Measurements from ENCODE around the gene CCDC90B.
"Not testable (repeated sequence)": the region's sequence is repeated elsewhere in the genome, so short reads cannot be mapped to it uniquely, and the experiment has no call there.

The CCDC90B gene, protein sequence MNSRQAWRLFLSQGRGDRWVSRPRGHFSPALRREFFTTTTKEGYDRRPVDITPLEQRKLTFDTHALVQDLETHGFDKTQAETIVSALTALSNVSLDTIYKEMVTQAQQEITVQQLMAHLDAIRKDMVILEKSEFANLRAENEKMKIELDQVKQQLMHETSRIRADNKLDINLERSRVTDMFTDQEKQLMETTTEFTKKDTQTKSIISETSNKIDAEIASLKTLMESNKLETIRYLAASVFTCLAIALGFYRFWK

DNA sequence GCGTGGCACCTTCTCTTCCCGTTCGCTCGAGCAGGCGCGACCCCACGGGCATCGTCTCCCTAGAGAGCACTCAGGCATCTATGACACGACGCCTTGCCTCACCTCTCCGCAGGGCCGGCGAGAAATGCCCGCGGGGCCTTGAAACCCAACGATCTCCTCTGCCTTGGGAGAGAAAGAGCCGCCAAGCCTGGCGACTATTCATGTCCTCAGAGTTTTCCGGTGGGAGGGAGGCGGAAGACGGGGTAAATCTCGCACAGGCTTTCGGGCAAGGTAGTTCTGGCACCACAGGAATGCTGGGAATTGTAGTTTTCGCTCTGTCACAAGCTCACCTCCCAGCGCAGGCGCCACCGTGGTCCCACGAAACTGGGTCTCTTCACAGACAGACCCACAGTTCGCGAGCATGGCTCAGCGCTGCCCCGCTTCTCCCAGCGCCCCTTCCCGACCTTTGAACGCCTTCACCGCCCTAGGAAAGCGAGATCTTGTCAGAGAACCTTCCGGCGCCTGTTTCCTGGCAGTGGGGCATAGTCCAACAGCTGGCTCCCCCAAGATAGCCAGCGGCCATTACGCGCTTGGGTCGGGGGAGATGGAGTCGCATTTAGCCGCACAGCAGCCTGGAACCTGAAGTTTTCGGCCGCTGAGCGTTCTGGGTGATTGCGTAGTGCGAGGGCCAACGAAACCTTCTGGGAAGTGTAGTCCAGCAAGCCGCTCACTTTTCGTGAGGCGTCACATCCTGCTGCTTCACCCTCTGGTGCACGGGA is at the start of gene CCDC90B:
TSS of gene CCDC90B (minus strand) at position 597 of the 758 bp plus-strand sequence. CDS start at position 202, 395 bp downstream.
- H3K27me3 ChIP-seq (ENCODE audit: control insufficient read depth, insufficient read depth, low read length): no peaks in the 10 kb centered on the region
- peaks cover 18% of the 10 kb centered on the region; the same call in 1 of the 2 replicates for H3K4me1 ChIP-seq (ENCODE audit: control insufficient read depth, insufficient read depth, low read length)
- H3K4me3 ChIP-seq (ENCODE audit: low read depth, low read length): peak within 1 kb of the TSS; percentile 89
- H3K27ac ChIP-seq (ENCODE audit: low read depth, low read length): peak within 1 kb of the TSS; percentile 69
- no peaks in the 10 kb centered on the region for H3K9me3 ChIP-seq (ENCODE audit: control insufficient read depth, insufficient read depth, low read depth, low read length)
- peak within 1 kb of the TSS; percentile 87 for H3K9ac ChIP-seq (ENCODE audit: low read length)
- no peaks in the 10 kb centered on the region for H3K36me3 ChIP-seq (ENCODE audit: control insufficient read depth, insufficient read depth, low read length)

DNA sequence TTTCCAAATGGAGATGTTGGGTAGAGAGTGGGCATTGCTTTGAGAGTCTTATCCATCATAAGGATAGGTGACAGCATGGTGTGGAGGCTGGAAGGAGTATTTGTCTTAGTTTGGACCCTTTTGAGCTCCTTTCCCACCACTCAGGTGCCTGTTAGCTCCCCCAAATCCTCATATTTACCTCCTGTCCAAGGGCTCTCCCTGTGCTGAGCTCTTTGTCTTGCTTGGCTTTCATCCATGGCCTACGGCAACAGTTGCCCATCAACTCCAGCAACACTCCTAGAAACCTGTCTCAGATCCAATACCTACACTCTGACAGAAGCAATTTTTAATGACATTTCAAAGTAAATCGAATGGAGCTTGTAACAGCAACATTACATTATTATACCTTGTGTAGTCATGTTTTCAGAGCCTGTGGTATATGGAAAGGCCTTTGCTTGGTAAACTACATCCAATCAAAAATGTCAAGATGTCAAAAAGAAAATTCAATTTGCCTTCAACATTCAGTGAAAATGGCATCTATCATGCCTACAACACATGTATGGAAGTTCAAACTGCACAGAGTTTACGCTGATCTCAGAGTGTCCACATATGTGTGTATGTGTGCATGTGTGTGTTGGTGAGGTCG is 49.4 kb upstream of the CCDC90B start:
- H3K9ac ChIP-seq (ENCODE audit: low read length): no peak overlapping the region
- H3K36me3 ChIP-seq (ENCODE audit: control insufficient read depth, insufficient read depth, low read length): no peaks in the 10 kb centered on the region
- H3K4me1 ChIP-seq (ENCODE audit: control insufficient read depth, insufficient read depth, low read length): no peaks in the 10 kb centered on the region
- H3K4me3 ChIP-seq (ENCODE audit: low read depth, low read length): no peak overlapping the region
- H3K27ac ChIP-seq (ENCODE audit: low read depth, low read length): no peak overlapping the region
- no peaks in the 10 kb centered on the region for H3K27me3 ChIP-seq (ENCODE audit: control insufficient read depth, insufficient read depth, low read length)
- H3K9me3 ChIP-seq (ENCODE audit: control insufficient read depth, insufficient read depth, low read depth, low read length): no peaks in the 10 kb centered on the region

- Histone ChIP-seq H3K27me3 (ENCODE audit: control insufficient read depth, insufficient read depth, low read length) (no peaks in the 10 kb centered on the region), H3K9ac (ENCODE audit: low read length) (no peak overlapping the region), H3K4me3 (ENCODE audit: low read depth, low read length) (no peak overlapping the region), H3K36me3 (ENCODE audit: control insufficient read depth, insufficient read depth, low read length) (no peaks in the 10 kb centered on the region), H3K4me1 (ENCODE audit: control insufficient read depth, insufficient read depth, low read length) (no peaks in the 10 kb centered on the region), H3K9me3 (ENCODE audit: control insufficient read depth, insufficient read depth, low read depth, low read length) (0 out of 2 replicates have a peak, but pooled peaks cover 2% of the 10 kb centered on the region), H3K27ac (ENCODE audit: low read depth, low read length) (no peak overlapping the region)
Observed at GRCh38 chr11:83330303-83330702, 44.1 kb upstream of the CCDC90B start.

GRCh38 chr11:83326326-83326725 is 40.2 kb upstream of the CCDC90B start:
- 0 out of 2 replicates have a peak, but pooled peaks cover 2% of the 10 kb centered on the region for H3K9me3 ChIP-seq (ENCODE audit: control insufficient read depth, insufficient read depth, low read depth, low read length)
- no peak overlapping the region for H3K9ac ChIP-seq (ENCODE audit: low read length)
- no peak overlapping the region for H3K27ac ChIP-seq (ENCODE audit: low read depth, low read length)
- H3K27me3 ChIP-seq (ENCODE audit: control insufficient read depth, insufficient read depth, low read length): no peaks in the 10 kb centered on the region
- H3K4me3 ChIP-seq (ENCODE audit: low read depth, low read length): no peak overlapping the region
- no peaks in the 10 kb centered on the region for H3K4me1 ChIP-seq (ENCODE audit: control insufficient read depth, insufficient read depth, low read length)
- H3K36me3 ChIP-seq (ENCODE audit: control insufficient read depth, insufficient read depth, low read length): no peaks in the 10 kb centered on the region

GRCh38 chr11:83319346-83319745 is 33.2 kb upstream of the CCDC90B start:
- Histone ChIP-seq H3K9me3 (ENCODE audit: control insufficient read depth, insufficient read depth, low read depth, low read length) (peaks cover 8% of the 10 kb centered on the region), H3K36me3 (ENCODE audit: control insufficient read depth, insufficient read depth, low read length) (no peaks in the 10 kb centered on the region), H3K27me3 (ENCODE audit: control insufficient read depth, insufficient read depth, low read length) (no peaks in the 10 kb centered on the region), H3K4me3 (ENCODE audit: low read depth, low read length) (no peak overlapping the region), H3K27ac (ENCODE audit: low read depth, low read length) (no peak overlapping the region), H3K4me1 (ENCODE audit: control insufficient read depth, insufficient read depth, low read length) (no peaks in the 10 kb centered on the region), H3K9ac (ENCODE audit: low read length) (no peak overlapping the region)

DNA sequence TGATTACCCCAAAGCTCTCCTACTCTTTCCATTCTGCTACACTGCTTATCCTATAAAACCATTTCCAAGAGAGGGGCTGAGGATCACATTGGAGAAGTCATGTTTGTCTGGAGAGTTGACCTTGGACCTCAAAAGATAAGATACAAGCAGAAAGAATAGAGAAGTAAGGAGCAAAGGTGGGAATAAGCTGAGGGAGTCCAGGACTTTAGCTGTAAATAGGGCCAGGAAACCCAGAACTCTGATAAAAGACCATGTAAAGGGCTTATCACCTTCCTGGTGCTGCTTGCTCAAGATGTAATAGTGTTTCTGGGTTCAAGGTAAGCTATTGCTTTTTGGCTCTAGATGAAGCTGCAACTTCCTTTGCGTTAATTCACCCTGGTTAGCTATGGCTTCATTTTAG is 32.8 kb upstream of the CCDC90B start:
- Histone ChIP-seq H3K27me3 (ENCODE audit: control insufficient read depth, insufficient read depth, low read length) (no peaks in the 10 kb centered on the region), H3K36me3 (ENCODE audit: control insufficient read depth, insufficient read depth, low read length) (no peaks in the 10 kb centered on the region), H3K9ac (ENCODE audit: low read length) (no peak overlapping the region), H3K4me3 (ENCODE audit: low read depth, low read length) (no peak overlapping the region), H3K4me1 (ENCODE audit: control insufficient read depth, insufficient read depth, low read length) (no peaks in the 10 kb centered on the region), H3K27ac (ENCODE audit: low read depth, low read length) (no peak overlapping the region), H3K9me3 (ENCODE audit: control insufficient read depth, insufficient read depth, low read depth, low read length) (peaks cover 8% of the 10 kb centered on the region)

DNA sequence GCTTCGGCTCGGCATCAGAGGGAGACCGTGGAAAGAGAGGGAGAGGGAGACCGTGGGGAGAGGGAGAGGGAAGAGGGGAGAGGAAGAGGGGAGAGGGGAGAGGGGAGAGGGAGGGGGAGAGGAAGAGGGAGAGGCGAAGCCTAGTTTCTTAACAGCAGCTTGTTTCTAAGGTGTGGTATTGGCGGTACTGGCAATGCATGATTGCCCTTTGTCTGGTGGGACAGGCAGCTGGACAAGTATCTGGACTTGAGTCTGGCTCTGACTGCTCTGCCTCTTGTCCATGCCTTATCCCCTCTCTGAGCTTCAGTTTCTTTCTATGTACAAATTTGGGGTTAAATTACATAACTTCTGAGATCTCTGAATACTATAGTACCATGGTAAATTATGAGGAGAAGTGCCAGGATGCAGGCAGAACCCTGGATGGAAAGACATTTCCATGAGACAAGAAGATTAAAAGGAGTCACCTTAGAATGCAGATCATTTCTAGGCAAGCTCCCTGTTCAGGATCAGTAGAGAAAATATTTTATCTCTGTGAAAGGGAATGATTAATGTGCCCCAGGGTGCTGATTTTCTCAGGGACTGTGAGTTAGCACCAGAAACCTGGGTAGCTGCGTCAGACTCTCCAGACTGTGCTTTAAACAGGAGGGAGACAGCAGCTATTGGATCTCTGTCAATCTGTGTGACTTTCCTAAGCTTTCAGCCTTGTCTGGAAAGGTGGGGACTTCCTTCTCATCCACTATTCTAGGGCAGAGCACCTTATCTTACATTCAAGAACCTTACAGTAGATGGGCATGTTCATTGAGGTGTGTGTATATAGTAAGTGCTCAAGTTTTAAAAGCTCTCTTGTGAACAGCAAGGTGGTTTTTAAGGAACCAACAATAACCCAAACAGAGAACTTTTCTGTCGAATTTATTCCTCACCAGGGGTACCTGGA is 31.9 kb upstream of the CCDC90B start:
- Histone ChIP-seq H3K9ac (ENCODE audit: low read length) (no peak overlapping the region), H3K4me3 (ENCODE audit: low read depth, low read length) (no peak overlapping the region), H3K4me1 (ENCODE audit: control insufficient read depth, insufficient read depth, low read length) (no peaks in the 10 kb centered on the region), H3K9me3 (ENCODE audit: control insufficient read depth, insufficient read depth, low read depth, low read length) (peaks cover 8% of the 10 kb centered on the region), H3K36me3 (ENCODE audit: control insufficient read depth, insufficient read depth, low read length) (no peaks in the 10 kb centered on the region), H3K27me3 (ENCODE audit: control insufficient read depth, insufficient read depth, low read length) (no peaks in the 10 kb centered on the region), H3K27ac (ENCODE audit: low read depth, low read length) (no peak overlapping the region)

- H3K9ac ChIP-seq (ENCODE audit: low read length); H3K27me3 ChIP-seq (ENCODE audit: control insufficient read depth, insufficient read depth, low read length); H3K36me3 ChIP-seq (ENCODE audit: control insufficient read depth, insufficient read depth, low read length); H3K4me3 ChIP-seq (ENCODE audit: low read depth, low read length); H3K27ac ChIP-seq (ENCODE audit: low read depth, low read length); H3K4me1 ChIP-seq (ENCODE audit: control insufficient read depth, insufficient read depth, low read length); H3K9me3 ChIP-seq (ENCODE audit: control insufficient read depth, insufficient read depth, low read depth, low read length): not testable (repeated sequence)
Observed at GRCh38 chr11:83316897-83317268, 30.7 kb upstream of the CCDC90B start.

GRCh38 chr11:83316143-83316896 is 30.2 kb upstream of the CCDC90B start:
- not testable (repeated sequence) for H3K9me3 ChIP-seq (ENCODE audit: control insufficient read depth, insufficient read depth, low read depth, low read length); H3K27me3 ChIP-seq (ENCODE audit: control insufficient read depth, insufficient read depth, low read length); H3K27ac ChIP-seq (ENCODE audit: low read depth, low read length); H3K4me3 ChIP-seq (ENCODE audit: low read depth, low read length); H3K36me3 ChIP-seq (ENCODE audit: control insufficient read depth, insufficient read depth, low read length); H3K4me1 ChIP-seq (ENCODE audit: control insufficient read depth, insufficient read depth, low read length); H3K9ac ChIP-seq (ENCODE audit: low read length)

DNA sequence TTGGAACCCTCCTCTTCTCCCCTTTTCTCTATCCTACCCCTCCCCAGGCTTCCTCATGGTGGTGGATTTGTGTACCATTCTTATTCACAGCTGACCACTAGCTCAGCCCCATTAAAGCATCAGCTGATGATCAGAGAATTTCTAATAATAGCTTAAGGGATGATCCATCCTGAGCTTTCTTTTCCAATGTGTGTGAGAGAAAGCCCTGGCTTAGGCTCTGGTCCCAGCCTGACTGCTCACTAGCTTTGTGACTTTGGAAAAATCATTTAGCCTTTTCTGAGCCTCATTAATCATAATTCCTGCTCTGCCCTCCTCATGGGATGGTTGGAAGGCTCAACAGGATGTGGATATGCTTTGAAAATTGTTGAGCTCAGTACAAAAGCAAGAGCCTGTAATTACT is 26.3 kb upstream of the CCDC90B start:
- H3K27ac ChIP-seq (ENCODE audit: low read depth, low read length): no peak overlapping the region
- H3K9ac ChIP-seq (ENCODE audit: low read length): no peak overlapping the region
- H3K9me3 ChIP-seq (ENCODE audit: control insufficient read depth, insufficient read depth, low read depth, low read length): no peaks in the 10 kb centered on the region
- no peaks in the 10 kb centered on the region for H3K4me1 ChIP-seq (ENCODE audit: control insufficient read depth, insufficient read depth, low read length)
- no peak overlapping the region for H3K4me3 ChIP-seq (ENCODE audit: low read depth, low read length)
- H3K36me3 ChIP-seq (ENCODE audit: control insufficient read depth, insufficient read depth, low read length): no peaks in the 10 kb centered on the region
- no peaks in the 10 kb centered on the region for H3K27me3 ChIP-seq (ENCODE audit: control insufficient read depth, insufficient read depth, low read length)
